GM18499 (cell line): ENCODE measurements around the gene DOCK2.
A peak's percentile ranks its signal among the peaks of the same experiment; 100 is the strongest.
"Not testable (repeated sequence)": the region's sequence is repeated elsewhere in the genome, so short reads cannot be mapped to it uniquely, and the experiment has no call there.

Source experiments
- ATAC-seq: cut with Tn5 transposase; IDR thresholded peaks from one replicate; pipeline ENCODE4 v1.9.1; 2021; ENCODE audit warnings: moderate number of reproducible peaks; ENCODE audit not compliant: insufficient read depth, unreplicated experiment

DOCK2 gene

DNA sequence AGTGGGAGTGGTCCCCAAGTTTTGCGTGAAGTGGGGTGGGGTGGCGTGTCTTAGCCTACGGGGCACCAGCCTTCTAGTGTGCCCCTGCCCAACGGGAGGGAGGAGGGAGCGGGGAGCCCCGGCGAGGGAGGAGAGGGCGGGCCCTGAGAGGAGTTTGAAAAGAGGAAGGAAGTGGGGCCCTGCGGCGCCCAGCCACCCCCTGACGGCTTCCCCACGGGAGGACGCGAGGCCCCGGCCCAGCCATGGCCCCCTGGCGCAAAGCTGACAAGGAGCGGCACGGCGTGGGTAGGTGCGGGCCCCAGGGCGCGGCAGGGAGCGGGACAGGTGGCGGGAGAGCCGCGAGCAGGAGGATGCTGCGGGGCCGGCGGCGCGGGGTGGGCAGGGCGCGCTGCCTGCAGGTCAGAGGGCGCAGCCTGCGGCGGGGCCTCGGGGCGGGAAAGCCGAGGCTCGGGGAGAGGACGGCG is at the start of gene DOCK2:
DOCK2 (plus strand) TSS at position 191 of the 464 bp plus-strand sequence; CDS start at position 243, 52 bp downstream.
- peak; percentile 69 for ATAC-seq

DNA sequence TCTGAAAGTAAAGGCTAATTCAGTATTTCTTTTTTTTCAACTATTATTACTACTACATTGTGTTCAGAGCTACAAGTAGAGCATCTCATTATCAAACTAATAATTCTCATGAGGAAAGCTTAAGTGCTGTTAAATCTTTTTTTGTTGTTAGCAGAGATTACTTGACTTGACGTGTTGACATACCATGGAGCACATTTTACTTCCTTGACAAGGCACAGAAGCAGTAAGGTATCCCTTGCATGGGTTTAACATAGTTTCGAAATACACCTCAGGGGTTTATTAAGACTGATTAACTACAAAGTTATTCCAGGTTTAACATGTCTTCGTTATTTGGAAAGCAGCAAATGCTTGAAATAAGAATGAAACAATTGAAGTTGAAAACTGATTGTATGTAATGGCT is 46.5 kb upstream of the DOCK2 start:
- ATAC-seq, result no peak

DNA sequence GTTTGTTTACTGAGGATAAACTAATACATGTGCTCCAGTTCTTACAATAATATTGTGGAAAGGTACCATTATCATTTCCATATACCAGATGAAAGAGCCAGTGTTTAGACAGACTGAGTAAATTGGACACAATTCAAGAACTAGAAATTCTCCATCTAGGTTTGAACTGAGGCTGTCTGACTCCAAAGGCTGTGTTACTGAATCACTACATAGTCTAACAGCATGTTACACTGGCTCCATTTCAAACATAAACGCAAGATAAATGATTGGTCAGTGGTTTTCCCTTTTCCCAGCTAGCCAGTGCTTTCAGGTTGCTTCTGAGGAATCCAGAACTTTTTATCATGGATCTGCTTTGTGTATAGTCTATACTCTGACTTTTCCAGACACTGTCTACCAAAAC is 45.4 kb upstream of the DOCK2 start:
- ATAC-seq, result no peak

DNA sequence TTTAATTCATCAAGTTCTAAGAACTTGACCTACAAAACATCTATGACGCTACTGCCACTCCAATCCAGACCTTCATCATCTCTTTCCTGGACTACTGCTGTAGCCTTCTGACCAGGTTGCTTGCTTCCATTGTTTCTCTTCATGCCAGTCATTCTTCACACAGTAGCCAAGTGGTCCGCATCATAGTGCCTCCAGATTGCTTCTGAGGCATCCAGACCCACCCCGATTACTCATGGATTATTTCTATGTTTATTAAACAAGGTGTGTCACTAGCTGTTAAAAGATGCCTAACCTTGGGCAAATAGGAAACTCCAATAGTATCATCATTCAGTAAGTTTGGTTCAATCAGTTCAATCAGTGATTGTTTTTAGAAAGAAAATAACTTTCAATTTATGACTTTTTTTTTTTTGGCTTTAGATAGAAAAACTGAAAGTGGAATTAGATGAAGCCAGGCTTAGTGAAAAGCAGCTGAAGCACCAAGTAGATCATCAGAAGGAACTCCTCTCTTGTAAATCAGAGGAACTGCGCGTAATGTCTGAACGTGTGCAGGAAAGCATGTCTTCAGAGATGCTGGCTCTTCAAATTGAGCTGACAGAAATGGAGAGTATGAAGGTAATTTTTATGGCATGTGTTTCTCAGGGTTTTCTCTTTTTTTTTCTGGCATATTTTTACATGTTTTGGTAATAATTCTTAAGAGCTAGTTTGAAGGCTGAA is 44.0 kb upstream of the DOCK2 start:
- no peak for ATAC-seq

DNA sequence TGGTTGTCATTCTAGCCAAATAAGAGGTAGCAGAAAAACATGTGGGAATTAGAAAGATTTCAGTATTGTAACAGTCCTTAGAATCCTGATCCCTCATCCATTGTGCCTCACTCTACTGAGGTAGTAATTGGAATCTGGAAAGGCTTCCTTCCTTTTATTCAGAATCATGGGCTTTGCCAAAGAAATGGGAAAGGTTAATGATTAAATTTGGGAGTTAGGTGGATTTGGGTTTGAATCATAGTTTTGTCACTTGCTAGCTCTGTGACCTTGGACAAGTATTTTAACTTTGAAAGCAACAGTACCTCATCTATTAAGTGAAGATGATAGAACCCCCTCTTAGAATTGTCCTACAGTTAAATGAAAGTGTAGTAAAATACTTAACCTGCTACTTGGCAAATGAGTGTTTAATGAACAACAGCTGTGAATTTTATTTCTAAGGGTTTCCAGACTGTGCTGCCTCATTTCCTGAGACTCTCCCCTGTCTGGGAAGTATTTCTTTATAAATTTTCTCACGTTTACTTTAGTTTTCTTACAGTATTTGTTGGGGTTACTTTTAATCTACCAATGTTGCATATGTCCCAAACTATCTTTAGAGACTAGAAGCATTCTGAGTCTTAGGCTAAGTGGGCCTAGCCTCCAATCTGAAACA is 41.8 kb upstream of the DOCK2 start:
- no peak for ATAC-seq

DNA sequence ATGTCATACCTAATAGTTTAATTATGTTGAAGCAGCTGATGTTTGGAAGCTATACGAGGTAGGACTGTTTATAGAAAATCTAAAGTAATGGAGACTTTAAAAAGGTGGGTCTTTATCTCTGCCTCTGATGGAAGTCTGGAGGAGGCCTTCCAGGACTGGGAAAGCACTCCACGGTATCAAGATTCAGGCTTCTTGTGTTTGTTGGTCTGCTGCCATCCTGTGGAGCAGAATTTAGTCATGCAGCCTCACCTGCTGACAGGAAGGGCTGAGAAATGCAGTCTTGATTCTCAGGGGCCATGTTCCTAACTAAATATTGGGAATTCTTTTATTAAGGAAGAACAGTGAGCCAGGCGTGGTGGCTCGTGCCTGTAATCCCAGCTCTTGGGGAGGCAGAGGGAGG is 37.6 kb upstream of the DOCK2 start:
- ATAC-seq, result no peak

DNA sequence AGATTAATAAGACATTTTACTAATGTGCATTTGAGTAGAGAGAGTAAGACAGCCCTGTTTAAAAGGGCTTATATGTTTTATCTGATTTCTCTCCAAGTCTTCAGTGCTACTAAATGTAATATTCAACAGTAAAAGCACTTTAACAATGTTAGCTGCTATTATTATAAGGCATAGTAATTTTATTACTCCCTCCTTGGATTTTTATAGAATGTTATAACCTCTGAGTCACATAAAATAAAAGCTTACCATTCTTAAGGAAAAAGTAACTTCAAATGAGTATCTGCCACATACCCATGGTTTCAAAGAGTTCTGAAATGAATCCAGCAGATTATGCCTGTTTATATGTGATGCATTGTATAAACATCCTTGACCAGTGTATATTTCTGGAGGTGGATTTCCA is 34.5 kb upstream of the DOCK2 start:
- no peak for ATAC-seq

DNA sequence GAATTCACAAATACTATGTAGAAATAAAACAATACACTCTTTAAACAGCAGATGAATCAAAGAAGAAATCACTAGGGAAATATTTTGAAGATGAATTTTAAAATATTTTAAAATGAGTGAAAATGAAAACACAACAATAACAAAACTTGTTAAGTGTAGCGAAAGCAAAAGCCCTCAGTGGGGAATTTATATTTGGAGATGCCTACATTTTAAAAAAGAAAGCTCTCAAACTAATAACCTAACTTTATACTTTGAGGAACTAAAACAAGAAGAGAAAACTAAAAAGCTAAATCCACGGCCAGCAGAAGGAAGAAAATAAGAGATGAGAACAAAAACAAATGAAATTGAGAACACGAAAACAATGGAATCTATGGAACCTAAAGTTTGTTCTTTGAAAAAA is 30.8 kb upstream of the DOCK2 start:
- ATAC-seq, result no peak

DNA sequence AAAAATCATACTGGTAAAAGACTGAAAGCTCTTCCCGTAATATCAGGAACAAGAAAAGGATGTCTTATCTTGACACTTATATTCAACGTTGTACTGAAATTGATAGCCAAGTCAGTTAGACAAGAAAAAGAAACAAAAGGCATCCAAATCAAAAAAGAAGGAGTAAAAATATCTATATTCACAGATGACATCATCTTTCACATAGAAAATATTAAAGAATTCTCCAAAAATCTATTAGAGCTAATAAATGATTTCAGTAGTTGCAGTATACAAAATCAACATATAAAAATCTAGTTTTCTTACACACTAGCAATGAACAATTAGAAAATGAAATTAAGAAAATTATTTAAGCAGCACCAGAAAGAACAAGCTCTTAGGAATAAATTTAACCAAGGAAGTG is 29.2 kb upstream of the DOCK2 start:
- no peak for ATAC-seq

DNA sequence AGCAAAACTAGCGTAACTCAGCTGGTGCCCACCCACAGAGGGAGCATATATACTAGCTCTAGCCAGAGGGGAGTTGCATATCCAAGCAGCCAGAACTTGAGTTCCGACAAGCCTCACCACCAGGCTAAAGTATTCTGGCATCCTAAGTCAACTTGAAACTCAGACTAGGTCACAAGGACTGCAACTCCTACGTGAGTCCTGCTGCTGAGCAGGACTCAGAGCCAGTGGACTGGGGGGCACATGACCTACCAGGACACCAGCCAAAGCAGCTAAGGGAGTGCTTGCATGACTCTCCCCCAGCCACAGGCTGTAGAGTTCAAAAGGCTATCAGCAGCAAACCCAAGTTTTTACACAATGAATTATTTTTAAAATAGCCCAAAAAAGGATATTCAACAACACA is 27.4 kb upstream of the DOCK2 start:
- ATAC-seq, result no peak

DNA sequence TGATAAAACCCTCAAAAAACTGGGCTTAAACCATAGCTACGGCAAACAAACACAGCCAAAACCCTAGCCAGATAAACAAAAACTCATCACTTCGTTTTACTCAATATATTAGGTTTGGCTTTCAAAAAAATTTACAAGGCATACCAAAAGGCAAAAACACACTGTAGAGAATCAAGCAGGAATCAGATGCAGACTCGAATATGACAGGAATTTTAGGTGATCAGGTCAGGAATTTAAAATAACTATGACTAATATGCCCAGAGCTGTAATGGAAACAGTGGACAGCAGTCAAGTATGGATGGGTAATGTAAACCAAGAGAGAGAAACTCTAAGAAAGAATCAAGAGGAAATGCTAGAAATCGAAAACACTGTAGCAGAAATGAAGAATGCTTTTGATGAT is 26.5 kb upstream of the DOCK2 start:
- ATAC-seq, result no peak

DNA sequence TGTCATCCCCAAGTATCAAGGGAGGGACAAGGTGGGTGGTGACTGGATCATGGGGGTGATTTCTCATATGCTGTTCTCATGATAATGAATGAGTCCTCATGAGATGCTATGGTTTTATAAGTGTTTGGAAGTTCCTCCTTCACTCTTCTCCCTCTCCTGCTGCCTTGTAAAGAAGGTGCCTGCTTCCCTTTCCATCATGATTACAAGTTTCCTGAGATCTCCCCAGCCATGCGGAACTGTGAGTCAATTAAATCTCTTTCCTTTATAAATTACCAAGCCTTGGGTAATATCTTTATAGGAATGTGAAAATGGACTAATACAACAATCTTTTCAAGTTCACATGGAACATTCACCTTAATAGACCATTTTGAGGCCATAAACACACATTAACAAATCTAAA is 21.5 kb upstream of the DOCK2 start:
- ATAC-seq, result no peak

DNA sequence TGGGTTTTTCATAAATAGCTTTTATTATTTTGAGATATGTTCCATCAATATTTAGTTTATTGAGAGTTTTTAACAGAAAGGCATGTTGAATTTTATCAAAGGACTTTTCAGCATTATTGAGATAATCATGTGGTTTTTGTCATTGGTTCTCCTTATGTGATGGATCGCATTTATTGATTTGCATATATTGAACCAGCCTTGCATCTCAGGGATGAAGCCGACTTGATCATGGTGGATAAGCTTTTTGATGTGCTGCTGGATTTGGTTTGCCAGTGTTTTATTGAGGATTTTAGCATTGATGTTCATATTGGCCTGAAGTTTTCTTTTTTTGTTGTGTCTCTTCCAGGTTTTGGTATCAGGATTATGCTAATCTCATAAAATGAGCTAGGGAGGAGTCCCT is 12.8 kb upstream of the DOCK2 start:
- ATAC-seq, result not testable (repeated sequence)

DNA sequence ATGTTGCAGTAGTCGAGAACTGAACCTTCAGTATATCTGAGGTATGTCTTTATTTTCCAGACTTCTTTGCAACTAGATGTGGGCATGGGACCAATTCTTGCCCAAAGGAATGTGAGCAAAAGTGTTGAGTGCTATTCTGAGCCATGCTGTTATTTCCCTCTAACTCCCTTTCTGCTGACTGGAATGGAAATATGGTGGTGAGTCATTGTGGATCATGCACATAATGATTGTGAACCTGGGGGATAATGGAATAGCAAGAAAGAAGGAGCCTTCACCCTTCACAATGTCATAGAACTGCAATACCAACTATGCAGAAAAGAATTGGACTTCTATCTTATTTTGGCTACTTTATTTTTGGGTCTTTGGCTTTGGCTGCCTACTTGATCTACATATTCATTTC is 10.3 kb upstream of the DOCK2 start:
- no peak for ATAC-seq

DNA sequence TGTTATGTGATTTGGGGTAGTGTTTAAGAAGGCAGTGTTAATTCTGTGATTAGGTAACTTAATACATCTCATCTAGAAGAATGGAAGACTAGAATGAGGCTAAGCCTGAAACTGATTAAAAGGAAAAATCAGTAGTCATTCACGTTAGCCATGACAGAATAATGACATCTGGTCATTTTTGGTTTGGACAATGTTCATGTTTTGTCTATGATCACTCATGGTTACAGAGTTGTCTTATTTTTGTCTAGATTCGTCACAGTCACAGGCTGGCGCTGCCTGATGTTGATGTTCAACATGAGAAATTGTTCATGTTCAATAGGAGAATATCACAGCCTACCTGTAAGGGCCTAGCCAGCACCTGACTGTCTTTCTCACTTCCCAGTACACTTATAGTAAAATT is 9.5 kb upstream of the DOCK2 start:
- ATAC-seq, result no peak

DNA sequence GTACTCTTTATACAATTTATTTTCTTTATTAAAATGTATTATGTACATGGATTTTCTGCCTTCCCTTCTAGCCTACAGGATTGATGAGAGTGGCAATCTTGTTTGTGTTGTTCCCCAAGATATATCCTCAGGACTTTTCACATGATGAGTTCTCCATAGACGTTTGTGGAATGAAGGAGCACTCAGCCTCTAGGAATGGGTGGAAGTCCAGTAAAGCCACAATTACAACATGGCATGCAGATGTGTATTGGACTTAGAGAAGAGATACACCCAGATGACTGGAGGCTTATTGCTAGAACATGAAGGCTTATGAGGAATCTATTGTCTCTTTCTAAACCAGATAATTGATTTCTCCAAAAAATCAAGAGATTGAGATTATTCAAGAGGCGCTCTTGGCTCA is 8.2 kb upstream of the DOCK2 start:
- no peak for ATAC-seq

DNA sequence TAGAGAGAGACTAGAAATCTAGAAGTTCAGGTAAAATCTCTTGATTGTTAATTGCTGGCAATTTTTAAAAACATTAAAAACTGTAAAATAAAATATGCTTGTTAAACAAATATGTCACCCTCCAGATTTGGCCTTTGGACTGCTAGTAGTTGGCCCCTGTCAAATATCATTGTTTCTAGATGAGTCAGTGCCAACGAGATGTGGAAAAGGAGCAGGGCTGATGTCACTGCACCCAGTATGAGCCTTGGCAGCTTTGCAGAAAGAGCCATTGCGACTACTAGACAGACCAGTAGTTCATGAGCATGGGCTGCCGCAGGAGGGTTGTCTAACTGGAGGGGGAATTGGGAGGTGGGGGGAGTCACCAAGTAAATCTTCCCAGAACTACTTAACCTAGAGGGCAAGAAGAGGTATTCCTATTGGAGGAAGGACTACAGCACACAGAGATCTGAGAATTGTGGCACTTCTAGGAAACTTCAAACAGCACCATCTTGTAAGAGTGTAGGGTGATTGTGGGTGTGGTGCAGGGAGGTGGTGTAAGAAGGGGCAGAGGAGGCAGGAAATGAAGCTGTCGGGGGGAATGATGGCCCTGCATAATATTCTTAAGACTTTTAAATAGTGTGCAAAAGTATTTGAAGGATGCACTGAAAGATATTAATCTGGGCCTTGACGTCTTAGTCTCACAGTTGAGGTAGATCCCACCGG is 7.1 kb upstream of the DOCK2 start:
- no peak for ATAC-seq

DNA sequence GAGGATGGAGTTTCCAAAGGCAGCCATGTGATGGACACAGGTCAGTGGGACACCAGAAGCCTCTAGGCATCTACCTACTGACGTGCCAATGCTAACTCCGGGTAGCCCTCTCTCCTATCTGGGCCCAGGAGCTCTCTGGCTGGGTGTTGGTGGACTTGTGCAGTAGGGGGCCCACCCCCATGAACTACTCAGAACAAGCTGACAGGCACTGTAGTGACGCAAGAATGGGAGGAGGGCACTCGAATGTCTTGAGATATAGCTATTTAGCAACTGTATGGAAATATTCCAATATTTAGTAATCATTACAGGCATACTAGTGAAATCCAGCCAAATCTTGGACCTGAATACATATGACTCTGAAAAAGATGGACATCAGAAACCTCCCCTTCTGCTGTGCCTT is 5.7 kb upstream of the DOCK2 start:
- ATAC-seq, result no peak

DNA sequence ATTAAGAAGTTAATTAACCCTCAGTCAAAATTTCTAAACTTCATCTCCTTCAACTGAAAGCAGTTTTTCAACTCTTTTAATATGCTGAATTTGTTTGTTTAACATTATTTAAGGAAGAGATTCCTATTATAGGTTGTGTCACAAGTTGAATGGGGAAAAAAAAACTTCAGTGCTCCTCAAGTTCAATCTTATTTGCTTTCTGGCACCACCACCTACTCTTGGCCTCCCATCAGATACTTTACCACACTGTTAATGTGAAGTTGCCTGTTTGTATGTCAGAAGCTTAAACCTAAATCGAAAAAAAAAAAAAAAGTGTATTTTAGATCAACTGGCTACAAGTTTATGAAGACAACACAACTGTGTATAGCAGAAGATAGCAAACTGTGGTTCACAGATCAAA is 4.1 kb upstream of the DOCK2 start:
- no peak for ATAC-seq

DNA sequence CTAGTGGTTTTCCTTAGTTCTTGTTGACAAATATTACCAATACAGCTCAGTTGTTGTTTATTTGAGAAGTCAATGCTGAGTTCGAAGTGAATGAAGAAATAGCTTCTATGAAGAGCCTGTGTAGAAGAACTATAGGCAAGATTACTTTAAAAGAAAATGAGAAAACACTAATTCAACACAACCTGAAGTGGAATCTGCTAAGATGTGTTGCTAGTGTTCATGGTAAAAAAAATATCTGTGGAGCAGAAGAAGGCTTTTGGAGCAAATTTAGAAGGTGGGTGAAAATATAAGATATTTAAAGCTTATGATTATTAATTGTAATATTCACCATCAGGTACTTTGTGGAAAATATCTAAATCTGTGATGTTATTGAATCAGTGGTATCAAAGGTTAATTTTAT is 2.5 kb upstream of the DOCK2 start:
- ATAC-seq, result no peak

DNA sequence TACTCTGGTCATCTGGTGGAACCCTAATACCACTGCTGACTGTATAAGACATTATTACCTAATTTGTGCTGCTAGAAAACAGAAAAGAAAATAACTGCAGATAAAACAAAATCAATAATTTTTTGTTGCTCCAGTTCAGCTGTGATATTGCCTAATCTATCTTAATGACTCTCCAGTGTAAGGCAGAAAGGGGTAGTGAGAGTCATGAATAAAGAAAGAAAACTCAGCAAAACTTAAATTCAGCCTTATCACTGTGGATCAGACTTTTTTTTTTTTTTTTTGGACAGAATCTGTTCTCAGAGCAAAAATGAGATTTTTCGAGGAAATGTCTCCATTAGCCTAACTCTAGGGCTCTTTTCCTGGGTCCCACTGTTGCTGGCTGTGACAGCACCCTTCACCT is 1.1 kb upstream of the DOCK2 start:
- ATAC-seq, result no peak
